K562 (cell line): ENCODE measurements around the gene GCNT1. TPM values are rescaled to one million over a fixed set of nuclear protein-coding genes. Genes with fewer than 3 reads are reported as not detected.

Source experiments
- ATAC-seq: fragments of 200-7000 bp; cut with Tn5 transposase; 3 replicates; pipeline ENCODE4 v1.9.1; 2020; ENCODE audit warnings: moderate library complexity
- BruUV-seq: library from RNA; stranded (reverse); fragments of 400-500 nt; replicated peaks from 2 replicates; lab custom pipeline; 2021; lab: Mats Ljungman, UMichigan
- CTCF ChIA-PET: fragments of 300-600 bp; formaldehyde crosslinking; extraction: SDS; loops from one replicate; lab custom pipeline; 2021; ENCODE audit warnings: low intra/inter-chr PET ratio; lab: Yijun Ruan, JAX
- POLR2A ChIA-PET: fragments of 300-600, 350-650 bp; sonication (Branson Sonifier 250); formaldehyde crosslinking; extraction: SDS; loops from one replicate; lab custom pipeline; 2021; ENCODE audit warnings: antibody characterized with exemption, inconsistent platforms; lab: Yijun Ruan, JAX
- DNase-seq, 4 experiments: peaks; one replicate each; pipeline versions ENCODE4 v3.0.0 to v3.0.0-alpha.2; 2011 to 2018; ENCODE audit warnings: low spot score in 3 of 4, mixed read lengths in 3 of 4; ENCODE audit errors: extremely low read depth in 1 of 4
- FAIRE-seq: peaks from 2 replicates; lab custom pipeline; 2011; peaks lifted over from hg19 to GRCh38; lab: Jason Lieb, UNC
- H2AFZ ChIP-seq: 2 replicates; pipeline ENCODE4 v1.6.0; 2011; ENCODE audit warnings: low read depth, low read length, control low read depth, inconsistent platforms
- H3K27ac ChIP-seq: fragments of 200-600 bp; 3 replicates; pipeline ENCODE4 v1.8.0; 2011; ENCODE audit warnings: low read depth, mild to moderate bottlenecking, control low read depth, inconsistent platforms, low read length, moderate library complexity, mixed read lengths; ENCODE audit errors: extremely low read depth
- H3K27me3 ChIP-seq, 2 experiments: fragments of 300-600 bp in 1 of 2; 2 replicates in 1 of 2; 3 replicates in 1 of 2; pipeline versions ENCODE4 v1.6.0 to v1.8.0; 2011; ENCODE audit warnings: inconsistent platforms in 2 of 2, low read length in 2 of 2, mild to moderate bottlenecking in 1 of 2, mixed read lengths in 1 of 2, moderate library complexity in 1 of 2; ENCODE audit not compliant: control insufficient read depth in 2 of 2, insufficient read depth in 2 of 2
- H3K36me3 ChIP-seq: fragments of 300-600 bp; 3 replicates; pipeline ENCODE4 v1.8.0; 2011; ENCODE audit warnings: mild to moderate bottlenecking, low read length, inconsistent platforms; ENCODE audit not compliant: control insufficient read depth, insufficient read depth
- H3K4me1 ChIP-seq, 2 experiments: fragments of 200-600 bp in 1 of 2; replicated peaks in 1 of 2; 2 replicates in 1 of 2; 3 replicates in 1 of 2; pipeline versions ENCODE4 v1.5.1 to v1.8.0; 2011; ENCODE audit warnings: inconsistent platforms in 2 of 2, low read length in 2 of 2, mild to moderate bottlenecking in 1 of 2, mixed read lengths in 1 of 2, moderate library complexity in 1 of 2; ENCODE audit not compliant: control insufficient read depth in 2 of 2, insufficient read depth in 2 of 2
- H3K4me2 ChIP-seq: 2 replicates; pipeline ENCODE4 v1.6.1; 2011; ENCODE audit warnings: low read length, control low read depth, inconsistent platforms, mixed read lengths; ENCODE audit not compliant: insufficient read depth
- H3K4me3 ChIP-seq: fragments of 200-600 bp; sonication (generic), shearing (Covaris generic); 2 replicates; pipeline ENCODE4 v1.5.1; 2016; ENCODE audit warnings: control low read depth, inconsistent platforms
- H3K79me2 ChIP-seq: fragments of 200-600 bp; 3 replicates; pipeline ENCODE4 v1.8.0; 2011; ENCODE audit warnings: low read length, inconsistent platforms; ENCODE audit not compliant: control insufficient read depth, insufficient read depth
- H3K9ac ChIP-seq, 2 experiments: 2 replicates each; pipeline versions ENCODE4 v1.6.0 to v1.6.1; 2011; ENCODE audit warnings: low read depth in 2 of 2, low read length in 2 of 2, control low read depth in 1 of 2, inconsistent platforms in 1 of 2, mild to moderate bottlenecking in 1 of 2, mixed read lengths in 1 of 2; ENCODE audit not compliant: insufficient read depth in 1 of 2
- H3K9me1 ChIP-seq: one replicate; pipeline ENCODE4 v1.6.0; 2011; ENCODE audit warnings: inconsistent platforms, mild to moderate bottlenecking, low read length, moderate library complexity; ENCODE audit not compliant: control insufficient read depth, insufficient read depth
- H3K9me3 ChIP-seq: replicated peaks from 2 replicates; pipeline ENCODE4 v1.5.1; 2011; ENCODE audit warnings: low read depth, low read length, inconsistent platforms; ENCODE audit not compliant: control insufficient read depth, insufficient read depth
- H4K20me1 ChIP-seq: replicated peaks from 2 replicates; pipeline ENCODE4 v1.6.1; 2011; ENCODE audit warnings: low read length, inconsistent platforms, mixed read lengths; ENCODE audit not compliant: control insufficient read depth, insufficient read depth
- GTF2E2 ChIP-seq: fragments of 200-800 bp; sonication (Bioruptor generic); IDR thresholded peaks from 2 replicates; pipeline ENCODE4 v1.6.1; 2016; ENCODE audit warnings: missing genetic modification characterization, missing compliant biosample characterization
- MAFG ChIP-seq: fragments of 450-650 bp; conservative IDR thresholded peaks from 2 replicates; pipeline ENCODE4 v1.6.1; 2016; ENCODE audit warnings: missing genetic modification characterization, missing compliant biosample characterization
- PHB2 ChIP-seq: fragments of 450-650 bp; IDR thresholded peaks from 2 replicates; pipeline ENCODE4 v1.6.1; 2017; ENCODE audit warnings: low read depth
- POLR2H ChIP-seq: IDR thresholded peaks from 2 replicates; pipeline ENCODE4 v1.6.1; 2016; ENCODE audit warnings: missing genetic modification characterization, low read depth, mild to moderate bottlenecking, control low read depth, missing compliant biosample characterization, moderate library complexity
- SMARCC2 ChIP-seq: fragments of 450-650 bp; IDR thresholded peaks from 2 replicates; pipeline ENCODE4 v1.6.1; 2017; ENCODE audit warnings: antibody characterized with exemption, moderate library complexity, mild to moderate bottlenecking, low read depth
- TAF1 ChIP-seq: IDR thresholded peaks from 2 replicates; pipeline ENCODE4 v1.6.1; 2011; ENCODE audit warnings: mild to moderate bottlenecking, low read length, moderate library complexity; ENCODE audit not compliant: insufficient read depth, control insufficient read depth, severe bottlenecking; ENCODE audit errors: extremely low read depth
- ZC3H11A ChIP-seq: IDR thresholded peaks from 2 replicates; pipeline ENCODE4 v1.6.1; 2012; ENCODE audit warnings: low read depth, low read length, improper control_type of control experiment
- ZNF140 ChIP-seq: fragments of 250-450 bp; sonication (Bioruptor Pico); IDR thresholded peaks from 2 replicates; pipeline ENCODE4 v1.8.0; 2021; ENCODE audit warnings: moderate library complexity, mild to moderate bottlenecking, inconsistent platforms
- ZNF239 ChIP-seq: fragments of 250-450 bp; sonication (Bioruptor Pico); IDR thresholded peaks from 2 replicates; pipeline ENCODE4 v1.4.0; 2020; ENCODE audit warnings: mild to moderate bottlenecking
- ZNF398 ChIP-seq: fragments of 250-450 bp; sonication (Bioruptor Pico); IDR thresholded peaks from 2 replicates; pipeline ENCODE4 v1.8.0; 2021; ENCODE audit warnings: moderate library complexity, mild to moderate bottlenecking, inconsistent platforms
- ZNF561 ChIP-seq: fragments of 450-650 bp; formaldehyde crosslinking; conservative IDR thresholded peaks from 2 replicates; pipeline ENCODE4 v1.4.0; 2020; ENCODE audit warnings: mild to moderate bottlenecking, moderate library complexity
- ZNF668 ChIP-seq: fragments of 250-450 bp; sonication (Bioruptor Pico); IDR thresholded peaks from 2 replicates; pipeline ENCODE4 v1.8.0; 2022; ENCODE audit warnings: mild to moderate bottlenecking, inconsistent platforms
- WGBS: fragments of 100-300 bp; shearing (Covaris generic); methylation state at CpG from one replicate; pipeline ENCODE4 v1.1.6; 2016; ENCODE audit warnings: low coverage, mixed read lengths; ENCODE audit not compliant: insufficient coverage; ENCODE audit errors: missing lambda C conversion rate; 5-methylcytosine and 5-hydroxymethylcytosine counted together
- in situ Hi-C: fragments of 300-500 bp; cut with MboI; formaldehyde crosslinking; loops from 4 replicates; pipeline ENCODE4 v1.15.0; 2018; ENCODE audit warnings: inconsistent platforms, mixed read lengths
- intact Hi-C: fragments of 100-400 bp; cut with micrococcal nuclease; formaldehyde crosslinking; loops from 2 replicates; pipeline ENCODE4 v1.14.2; 2022
- polyA plus RNA-seq, 8 experiments: library from polyadenylated mRNA; depleted of rRNA in 4 of 8; stranded (reverse) in 5 of 8; unstranded in 3 of 8; fragments of >200 nt; fragmentation: Nextera tagmentation in 2 of 8; fragmentation: Illumina TruSeq in 1 of 8; extraction: Ambion mirVana in 2 of 8; extraction: Trizol in 1 of 8; gene quantifications; 2 replicates each; pipeline versions ENCODE4 v1.2.1 to v1.2.3, GENCODE V29; 2011 to 2014; ENCODE audit warnings: inconsistent platforms in 1 of 8, missing spikeins in 1 of 8
- total RNA-seq, 7 experiments: library from RNA; depleted of rRNA in 6 of 7; stranded (reverse); fragments of >200 nt in 6 of 7; fragmentation: Illumina TruSeq in 2 of 7; extraction: Trizol in 2 of 7; gene quantifications; 2 replicates each; pipeline versions ENCODE4 v1.2.1 to v1.2.3, GENCODE V29; 2011 to 2021; ENCODE audit warnings: low replicate concordance in 1 of 7

Gene GCNT1
- total and polyA plus RNA-seq, 9 of the 15 experiments (the other 6 are each of a cell fraction or from before 2014, with no cell fraction given) = 0.01 to 0.71 (median 0.10) TPM

GRCh38 chr9:76528642-76529190, 69.7 kb downstream of the GCNT1 start:
- WGBS = 13% methylated on average over 9 of the region's 20 CpGs
- Histone ChIP-seq H3K27me3 (peaks cover 0 to 4% of the 10 kb centered on the region in 2 experiments; a peak in 1 of 5 replicates), H3K4me2 (no peak overlapping the region), H3K4me3 (no peak overlapping the region), H3K4me1 (peaks cover 0 to 4% of the 10 kb centered on the region in 2 experiments; a peak in 1 of 5 replicates), H2AFZ (no peak overlapping the region), H3K9me3 (no peaks in the 10 kb centered on the region), H3K9ac (no peak overlapping the region), H3K36me3 (no peaks in the 10 kb centered on the region), H3K9me1 (no peaks in the 10 kb centered on the region), H3K79me2 (no peaks in the 10 kb centered on the region), H3K27ac (no peak overlapping the region), H4K20me1 (no peaks in the 10 kb centered on the region)
- ChIA-PET POLR2A (interaction anchor here (0.6 kb wide), 1 partner anchor 14 kb away, joined by 3 read pairs; no protein-coding TSS in a partner anchor), CTCF (no interaction called here)
- DNase-seq = no peak
- BruUV-seq = no TSS peak
- no peak for FAIRE-seq
- TF ChIP-seq SMARCC2 (no peak), TAF1 (no peak), ZNF398 (CRISPR knock-in tag) (no peak), POLR2H (tag) (no peak), MAFG (tag) (no peak), PHB2 (no peak), ZC3H11A (no peak), ZNF561 (CRISPR knock-in tag) (no peak), ZNF140 (CRISPR knock-in tag) (no peak), GTF2E2 (tag) (no peak), ZNF239 (CRISPR knock-in tag) (no peak), ZNF668 (CRISPR knock-in tag) (no peak)
- ATAC-seq = no peak
- in situ Hi-C loops = no loop called here
- intact Hi-C loops = no loop called here
